C4-2B (cell line): ENCODE results near the gene C19orf73.

Source experiments
- ZFX ChIP-seq: fragments of 450-650 bp; IDR thresholded peaks from 2 replicates; pipeline ENCODE4 v1.6.1; 2017
- TF ChIP-seq, protein P1 (sequence below): fragments of 450-650 bp; conservative IDR thresholded peaks from 2 replicates; pipeline ENCODE4 v1.5.1; 2017; ENCODE audit warnings: mild to moderate bottlenecking

DNA sequence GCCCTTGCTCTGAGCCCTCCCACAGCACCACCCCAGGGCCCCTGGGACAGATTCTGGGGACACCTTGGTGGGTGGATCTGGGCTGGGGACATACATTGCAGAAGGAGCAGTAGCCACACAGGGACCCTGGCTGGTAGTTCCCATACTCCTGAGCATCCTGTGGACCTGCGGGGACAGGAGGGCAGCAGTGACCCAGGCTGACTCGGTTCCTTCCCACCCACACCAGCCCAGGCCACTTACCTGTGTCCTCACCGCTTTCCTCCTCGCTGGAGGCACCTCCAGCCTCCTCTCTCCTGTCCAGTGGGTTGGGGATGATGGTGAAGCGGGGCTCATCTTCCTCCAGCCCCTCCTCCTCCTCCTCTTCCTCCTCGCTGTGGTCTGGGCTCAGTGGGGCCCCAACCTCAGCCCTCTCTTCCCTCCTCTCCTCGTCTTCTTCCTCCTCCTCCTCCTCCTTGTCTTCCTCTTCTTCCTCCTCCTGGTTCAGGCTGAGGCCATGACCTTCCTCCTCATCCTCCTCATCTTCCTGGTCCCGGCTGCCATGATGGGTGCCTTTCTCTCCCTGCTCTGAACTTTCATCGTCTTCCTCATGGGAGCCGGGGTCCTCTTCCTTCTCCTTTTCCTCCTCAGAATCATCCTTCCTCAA, 34.3 kb upstream of the C19orf73 start:
- TF ChIP-seq, protein P1, sequence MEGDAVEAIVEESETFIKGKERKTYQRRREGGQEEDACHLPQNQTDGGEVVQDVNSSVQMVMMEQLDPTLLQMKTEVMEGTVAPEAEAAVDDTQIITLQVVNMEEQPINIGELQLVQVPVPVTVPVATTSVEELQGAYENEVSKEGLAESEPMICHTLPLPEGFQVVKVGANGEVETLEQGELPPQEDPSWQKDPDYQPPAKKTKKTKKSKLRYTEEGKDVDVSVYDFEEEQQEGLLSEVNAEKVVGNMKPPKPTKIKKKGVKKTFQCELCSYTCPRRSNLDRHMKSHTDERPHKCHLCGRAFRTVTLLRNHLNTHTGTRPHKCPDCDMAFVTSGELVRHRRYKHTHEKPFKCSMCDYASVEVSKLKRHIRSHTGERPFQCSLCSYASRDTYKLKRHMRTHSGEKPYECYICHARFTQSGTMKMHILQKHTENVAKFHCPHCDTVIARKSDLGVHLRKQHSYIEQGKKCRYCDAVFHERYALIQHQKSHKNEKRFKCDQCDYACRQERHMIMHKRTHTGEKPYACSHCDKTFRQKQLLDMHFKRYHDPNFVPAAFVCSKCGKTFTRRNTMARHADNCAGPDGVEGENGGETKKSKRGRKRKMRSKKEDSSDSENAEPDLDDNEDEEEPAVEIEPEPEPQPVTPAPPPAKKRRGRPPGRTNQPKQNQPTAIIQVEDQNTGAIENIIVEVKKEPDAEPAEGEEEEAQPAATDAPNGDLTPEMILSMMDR, result no peak
- TF ChIP-seq ZFX, result no peak
